Activated B cell treated with CpG ODN at 0.5 μM for 24 hours (primary cell): ENCODE data around the gene MSANTD1. TPM values are rescaled to one million over a fixed set of nuclear protein-coding genes. Genes with fewer than 3 reads are reported as not detected.

ENCODE experiments used
- ATAC-seq: fragments of 200-7000 bp; cut with Tn5 transposase; one replicate; pipeline ENCODE4 v1.10.0; 2021; ENCODE audit warnings: low read depth, mild to moderate bottlenecking, moderate library complexity
- CTCF ChIA-PET: fragments of 350-600 bp; sonication (Branson Sonifier 250); formaldehyde crosslinking; loops from one replicate; lab custom pipeline; 2021; ENCODE audit warnings: antibody characterized with exemption; lab: Charles Lee
- POLR2A ChIA-PET: fragments of 350-600 bp; sonication (Branson Sonifier 250); formaldehyde crosslinking; loops from one replicate; lab custom pipeline; 2021; ENCODE audit warnings: antibody characterized with exemption; lab: Charles Lee
- DNase-seq: peaks from one replicate; pipeline ENCODE4 v3.0.0; 2022
- H3K27ac Mint-ChIP-seq: one replicate; pipeline ENCODE4 v1.8.0; 2020; ENCODE audit warnings: mixed read lengths
- H3K27me3 Mint-ChIP-seq: one replicate; pipeline ENCODE4 v1.8.0; 2021; ENCODE audit warnings: mixed read lengths
- H3K36me3 Mint-ChIP-seq: one replicate; pipeline ENCODE4 v1.8.0; 2021; ENCODE audit warnings: low read depth, mixed read lengths
- H3K4me1 Mint-ChIP-seq: one replicate; pipeline ENCODE4 v1.8.0; 2021; ENCODE audit warnings: mixed read lengths
- H3K4me3 Mint-ChIP-seq: one replicate; pipeline ENCODE4 v1.8.0; 2020; ENCODE audit warnings: mild to moderate bottlenecking, mixed read lengths
- H3K9me3 Mint-ChIP-seq: one replicate; pipeline ENCODE4 v1.8.0; 2020; ENCODE audit warnings: mixed read lengths
- intact Hi-C: fragments of 100-400 bp; cut with micrococcal nuclease; formaldehyde crosslinking; loops from one replicate; pipeline ENCODE4 v1.15.1; 2024
- total RNA-seq: library from RNA; stranded (reverse); gene quantifications from 2 replicates; pipeline ENCODE4 v1.2.3, GENCODE V29; 2022
- TF ChIP-seq, protein P1 (sequence below): fragments of 200-600 bp; IDR thresholded peaks from one replicate; pipeline ENCODE4 v1.8.0; 2022; ENCODE audit warnings: antibody characterized with exemption, mild to moderate bottlenecking

MSANTD1 gene
- total RNA-seq, 1 donor from 2014 or later = 5.0 TPM

GRCh38 chr4:3301450-3302172 lies 52.7 kb downstream of the MSANTD1 start:
- Mint-ChIP-seq H3K9me3 (no peaks in the 10 kb centered on the region), H3K4me3 (peak overlapping the region; percentile 19), H3K36me3 (no peaks in the 10 kb centered on the region), H3K27ac (peak overlapping the region; percentile 75), H3K4me1 (peaks cover 45% of the 10 kb centered on the region), H3K27me3 (no peaks in the 10 kb centered on the region)
- DNase-seq (no peak), ATAC-seq (no peak)
- ChIA-PET POLR2A (no interaction called here), CTCF (no interaction called here)
- intact Hi-C loops = loop anchor here (1.0 kb wide), 1 partner anchor 9 kb away; no protein-coding TSS in a partner anchor
- TF ChIP-seq, protein P1, sequence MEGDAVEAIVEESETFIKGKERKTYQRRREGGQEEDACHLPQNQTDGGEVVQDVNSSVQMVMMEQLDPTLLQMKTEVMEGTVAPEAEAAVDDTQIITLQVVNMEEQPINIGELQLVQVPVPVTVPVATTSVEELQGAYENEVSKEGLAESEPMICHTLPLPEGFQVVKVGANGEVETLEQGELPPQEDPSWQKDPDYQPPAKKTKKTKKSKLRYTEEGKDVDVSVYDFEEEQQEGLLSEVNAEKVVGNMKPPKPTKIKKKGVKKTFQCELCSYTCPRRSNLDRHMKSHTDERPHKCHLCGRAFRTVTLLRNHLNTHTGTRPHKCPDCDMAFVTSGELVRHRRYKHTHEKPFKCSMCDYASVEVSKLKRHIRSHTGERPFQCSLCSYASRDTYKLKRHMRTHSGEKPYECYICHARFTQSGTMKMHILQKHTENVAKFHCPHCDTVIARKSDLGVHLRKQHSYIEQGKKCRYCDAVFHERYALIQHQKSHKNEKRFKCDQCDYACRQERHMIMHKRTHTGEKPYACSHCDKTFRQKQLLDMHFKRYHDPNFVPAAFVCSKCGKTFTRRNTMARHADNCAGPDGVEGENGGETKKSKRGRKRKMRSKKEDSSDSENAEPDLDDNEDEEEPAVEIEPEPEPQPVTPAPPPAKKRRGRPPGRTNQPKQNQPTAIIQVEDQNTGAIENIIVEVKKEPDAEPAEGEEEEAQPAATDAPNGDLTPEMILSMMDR = no peak

DNA sequence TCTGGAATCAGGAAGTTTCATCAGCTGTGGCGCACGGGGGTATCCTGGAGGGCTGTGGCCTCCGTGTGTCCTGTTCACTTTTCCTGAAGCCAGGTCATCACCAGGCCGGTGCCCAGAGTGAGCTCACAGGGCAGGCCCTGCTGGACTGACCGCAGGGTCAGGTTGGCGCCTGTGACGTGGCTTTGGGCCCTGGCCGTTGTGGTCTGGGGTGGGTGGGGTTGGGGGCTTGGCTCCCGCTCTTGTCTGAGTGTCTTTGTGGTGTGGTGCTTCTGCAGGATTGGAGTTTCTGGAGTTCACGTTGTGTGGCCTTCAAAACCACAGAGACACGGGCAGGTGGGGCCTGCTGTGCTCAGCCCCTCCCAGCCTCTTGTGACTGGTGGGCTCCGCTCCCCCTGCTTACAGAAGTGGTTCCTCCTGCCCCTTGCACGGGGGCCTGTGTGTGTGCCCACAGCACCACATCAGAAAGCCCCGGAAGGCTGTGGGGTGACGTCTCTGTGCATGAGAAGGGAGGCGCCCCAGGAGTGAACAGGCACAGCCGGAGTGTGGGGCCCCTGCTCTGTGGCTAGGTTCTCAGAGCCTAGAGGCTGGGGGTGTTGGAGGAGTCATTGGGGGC lies 53.3 kb downstream of the MSANTD1 start:
- no peaks in the 10 kb centered on the region for H3K9me3 Mint-ChIP-seq
- ATAC-seq (peak; percentile 80), DNase-seq (peak; percentile 32)
- peak overlapping the region; percentile 64 for H3K4me3 Mint-ChIP-seq
- POLR2A ChIA-PET = no interaction called here
- intact Hi-C loops = loop anchor here (1.0 kb wide), 1 partner anchor 10 kb away; no protein-coding TSS in a partner anchor
- TF ChIP-seq, protein P1 = no peak
- CTCF ChIA-PET = no interaction called here
- no peaks in the 10 kb centered on the region for H3K27me3 Mint-ChIP-seq
- H3K27ac Mint-ChIP-seq = peak overlapping the region; percentile 75
- no peaks in the 10 kb centered on the region for H3K36me3 Mint-ChIP-seq
- peaks cover 47% of the 10 kb centered on the region for H3K4me1 Mint-ChIP-seq

DNA sequence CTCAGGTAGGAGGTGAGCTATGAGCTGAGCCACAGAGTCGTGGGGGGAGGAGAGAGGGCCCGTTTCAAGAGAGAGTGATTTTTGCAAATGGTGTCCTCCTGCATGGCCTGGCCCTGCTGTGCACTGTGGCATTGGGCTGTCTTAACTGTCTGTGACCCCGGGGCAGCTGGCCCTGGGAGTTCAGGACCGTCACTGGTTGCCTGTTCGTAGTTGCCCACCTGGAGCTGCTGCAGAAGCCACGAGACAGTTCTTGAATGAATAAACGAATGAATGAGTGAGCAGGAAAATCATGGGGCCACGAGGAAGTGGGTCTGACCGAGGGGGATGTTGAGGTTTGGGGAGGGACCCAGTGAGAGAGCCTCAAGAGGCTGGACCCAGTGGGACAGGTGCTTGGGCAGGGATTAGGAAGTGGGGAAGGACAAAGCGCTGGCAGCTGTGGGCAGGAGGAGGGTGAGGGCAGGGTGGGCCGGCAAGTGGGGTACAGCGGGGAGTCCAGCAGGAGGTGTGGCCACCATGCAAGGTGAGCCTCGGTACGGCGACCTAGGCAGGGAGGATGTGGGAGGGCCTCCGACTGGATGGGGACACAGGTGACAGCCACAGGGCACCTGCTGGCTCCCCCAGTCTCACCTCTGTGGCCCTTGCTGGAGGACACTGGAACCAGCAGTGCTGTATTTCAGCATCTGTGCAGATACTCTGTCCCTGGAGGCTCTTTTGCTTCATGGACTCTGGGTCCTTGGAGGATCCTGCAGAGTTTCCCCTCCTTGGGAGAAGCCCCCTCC lies 54.0 kb downstream of the MSANTD1 start:
- intact Hi-C loops = loop anchor here (1.0 kb wide), 1 partner anchor 11 kb away; no protein-coding TSS in a partner anchor
- TF ChIP-seq, protein P1 = no peak
- Mint-ChIP-seq H3K27ac (peak overlapping the region; percentile 75), H3K36me3 (no peaks in the 10 kb centered on the region), H3K4me1 (peaks cover 47% of the 10 kb centered on the region), H3K27me3 (no peaks in the 10 kb centered on the region), H3K9me3 (no peaks in the 10 kb centered on the region), H3K4me3 (peak overlapping the region; percentile 64)
- DNase-seq = no peak
- ATAC-seq = peak; percentile 12
- ChIA-PET POLR2A (interaction anchor here (1.1 kb wide), 1 partner anchor 45 kb away, joined by 3 read pairs; no protein-coding TSS in a partner anchor), CTCF (no interaction called here)

GRCh38 chr4:3303565-3303824 lies 54.5 kb downstream of the MSANTD1 start:
- H3K36me3 Mint-ChIP-seq = no peaks in the 10 kb centered on the region
- H3K27ac Mint-ChIP-seq = no peak overlapping the region
- intact Hi-C loops = no loop called here
- DNase-seq (no peak), ATAC-seq (no peak)
- peaks cover 47% of the 10 kb centered on the region for H3K4me1 Mint-ChIP-seq
- no peaks in the 10 kb centered on the region for H3K9me3 Mint-ChIP-seq
- ChIA-PET POLR2A (interaction anchor here (1.1 kb wide), 1 partner anchor 46 kb away, joined by 3 read pairs; no protein-coding TSS in a partner anchor), CTCF (no interaction called here)
- TF ChIP-seq, protein P1 = no peak
- H3K27me3 Mint-ChIP-seq = no peaks in the 10 kb centered on the region
- peak overlapping the region; percentile 64 for H3K4me3 Mint-ChIP-seq
